Mucosa of rectum (tissue), 2 donors: ENCODE data around the gene COL26A1.
"Not testable (repeated sequence)": the region's sequence is repeated elsewhere in the genome, so short reads cannot be mapped to it uniquely, and the experiment has no call there.

Experiments used
- H3K27ac ChIP-seq, 2 donors: one replicate each; pipeline ENCODE4 v1.7.0; 2013; ENCODE audit warnings: inconsistent platforms in 2 of 2, low read depth in 2 of 2, low read length in 2 of 2
- H3K27me3 ChIP-seq, 2 donors: one replicate each; pipeline ENCODE4 v1.7.0; 2013; ENCODE audit warnings: low read length in 2 of 2; ENCODE audit not compliant: control insufficient read depth in 2 of 2, insufficient read depth in 2 of 2
- H3K36me3 ChIP-seq, 2 donors: one replicate each; pipeline ENCODE4 v1.7.0; 2013; ENCODE audit warnings: low read length in 2 of 2; ENCODE audit not compliant: control insufficient read depth in 2 of 2, insufficient read depth in 2 of 2
- H3K4me1 ChIP-seq, 2 donors: one replicate each; pipeline ENCODE4 v1.7.0; 2013; ENCODE audit warnings: low read length in 2 of 2, mild to moderate bottlenecking in 1 of 2; ENCODE audit not compliant: control insufficient read depth in 2 of 2, insufficient read depth in 2 of 2
- H3K4me3 ChIP-seq, 2 donors: one replicate each; pipeline ENCODE4 v1.7.0; 2013; ENCODE audit warnings: low read length in 2 of 2
- H3K9ac ChIP-seq, 2 donors: one replicate each; pipeline ENCODE4 v1.7.0; 2013; ENCODE audit warnings: low read length in 2 of 2, low read depth in 1 of 2, mild to moderate bottlenecking in 1 of 2
- H3K9me3 ChIP-seq, 2 donors: one replicate each; pipeline ENCODE4 v1.7.0; 2013; ENCODE audit warnings: low read length in 2 of 2; ENCODE audit not compliant: control insufficient read depth in 2 of 2
- donor health status: healthy.
- donor health status: Normal muscosa, but diverticular disease.

The COL26A1 gene

DNA sequence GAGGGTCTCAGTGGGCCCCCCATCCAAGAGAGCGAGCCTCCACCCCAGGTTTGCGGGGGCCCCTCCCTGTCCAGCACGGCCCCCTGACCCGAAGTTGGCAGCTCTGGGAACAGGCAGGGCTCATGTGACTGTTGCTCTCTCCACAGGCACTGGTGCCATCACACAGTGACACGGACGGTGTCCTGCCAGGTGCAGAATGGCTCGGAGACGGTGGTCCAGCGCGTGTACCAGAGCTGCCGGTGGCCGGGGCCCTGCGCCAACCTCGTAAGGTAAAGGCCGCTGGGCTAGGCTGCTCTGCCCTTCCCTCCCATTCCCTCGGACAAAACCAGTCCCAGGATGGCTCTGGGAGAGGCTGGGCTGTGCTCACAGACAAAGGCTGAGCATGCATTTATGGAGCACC lies 57.2 kb downstream of the COL26A1 start:
- H3K36me3 ChIP-seq: no peaks in the 10 kb centered on the region
- H3K9me3 ChIP-seq: no peaks in the 10 kb centered on the region
- H3K9ac ChIP-seq: no peak overlapping the region
- H3K4me3 ChIP-seq: no peak overlapping the region
- H3K4me1 ChIP-seq: no peaks in the 10 kb centered on the region
- H3K27me3 ChIP-seq: peaks cover 0 to 3% of the 10 kb centered on the region in 2 donors
- H3K27ac ChIP-seq: no peak overlapping the region

- Histone ChIP-seq H3K36me3 (no peaks in the 10 kb centered on the region), H3K4me1 (no peaks in the 10 kb centered on the region), H3K4me3 (no peak overlapping the region), H3K9ac (no peak overlapping the region), H3K27ac (no peak overlapping the region), H3K9me3 (no peaks in the 10 kb centered on the region), H3K27me3 (peaks cover 0 to 3% of the 10 kb centered on the region in 2 donors)
Measured at GRCh38 chr7:101420436-101420835, 57.8 kb downstream of the COL26A1 start.

- no peak overlapping the region for H3K4me3 ChIP-seq
- no peaks in the 10 kb centered on the region for H3K4me1 ChIP-seq
- no peaks in the 10 kb centered on the region for H3K36me3 ChIP-seq
- H3K27ac ChIP-seq: no peak overlapping the region
- H3K9ac ChIP-seq: no peak overlapping the region
- no peaks in the 10 kb centered on the region for H3K9me3 ChIP-seq
- peaks cover 0 to 3% of the 10 kb centered on the region in 2 donors for H3K27me3 ChIP-seq
Measured at GRCh38 chr7:101422356-101423195, 59.9 kb downstream of the COL26A1 start.

DNA sequence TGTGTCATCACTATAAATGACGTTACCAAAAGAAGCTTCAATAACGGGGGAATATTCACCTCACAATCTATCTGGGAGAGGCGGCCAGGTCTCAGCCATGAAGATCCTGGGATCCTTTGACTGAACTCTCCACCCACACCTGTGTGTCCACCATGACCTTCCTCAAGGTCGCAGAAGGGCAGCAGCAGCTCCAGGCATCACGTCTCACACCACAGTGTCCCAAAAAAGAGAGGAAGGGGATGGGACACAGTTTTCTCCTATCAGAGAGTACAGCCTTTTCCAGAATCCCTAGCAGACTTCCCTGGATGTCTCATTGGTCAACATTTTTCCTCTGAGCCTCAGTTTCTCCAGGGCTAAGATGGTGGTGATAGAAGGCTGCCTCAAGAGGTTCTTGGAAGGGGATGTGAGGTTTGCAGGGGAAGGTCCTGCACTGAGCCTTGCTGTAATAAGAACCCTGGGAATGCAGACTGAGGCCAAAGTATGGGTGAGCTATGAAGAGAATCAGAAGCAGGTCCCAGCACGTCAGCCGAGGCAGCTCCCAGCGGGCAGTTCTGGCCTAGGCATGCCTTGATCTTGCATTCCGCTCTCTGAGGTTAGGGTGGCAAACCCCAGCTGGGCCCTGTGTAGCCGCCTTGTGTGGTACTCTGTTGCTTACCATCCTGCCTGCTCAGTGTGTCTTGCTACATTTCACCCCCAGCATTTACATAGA lies 63.8 kb downstream of the COL26A1 start:
- no peak overlapping the region for H3K9ac ChIP-seq
- H3K4me3 ChIP-seq: no peak overlapping the region
- no peak overlapping the region for H3K27ac ChIP-seq
- H3K36me3 ChIP-seq: no peaks in the 10 kb centered on the region
- no peaks in the 10 kb centered on the region for H3K4me1 ChIP-seq
- no peaks in the 10 kb centered on the region for H3K27me3 ChIP-seq
- H3K9me3 ChIP-seq: no peaks in the 10 kb centered on the region

DNA sequence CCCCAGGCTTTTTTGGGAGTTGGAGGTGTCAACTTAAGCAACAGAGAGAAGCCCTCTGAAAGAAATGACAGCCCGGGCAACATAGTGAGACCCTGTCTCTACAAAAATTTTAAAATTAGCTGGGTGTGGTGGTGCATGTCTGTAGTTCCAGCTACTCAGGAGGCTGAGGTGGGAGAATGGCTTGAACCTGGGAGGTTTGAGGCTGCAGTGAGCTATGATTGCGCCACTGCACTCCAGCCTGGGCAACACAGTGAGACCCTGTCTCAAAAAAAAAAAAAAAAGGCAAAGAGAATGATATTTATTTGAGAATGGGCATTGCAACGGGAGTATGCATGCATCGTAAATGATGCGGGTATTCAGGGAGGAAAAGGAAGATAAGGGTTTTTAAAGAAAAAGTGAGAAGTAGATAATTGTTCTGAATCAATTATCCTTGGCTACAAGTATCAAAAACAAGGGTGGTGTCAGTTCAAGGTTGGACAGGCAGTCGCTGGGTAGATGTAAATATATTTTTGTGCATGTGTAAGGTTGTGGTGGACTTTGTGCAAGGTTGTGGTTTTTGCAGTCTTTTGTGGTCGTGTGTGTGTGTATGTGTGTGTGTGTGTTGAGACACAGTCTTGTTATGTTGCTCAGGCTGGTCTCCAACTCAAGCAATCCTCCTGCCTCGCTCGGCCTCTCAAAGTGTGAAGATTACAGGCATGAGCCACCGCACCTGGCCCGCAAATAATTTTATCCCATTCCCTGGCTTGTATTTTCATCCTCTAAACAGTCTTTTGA lies 65.6 kb downstream of the COL26A1 start:
- Histone ChIP-seq H3K4me1 (no peaks in the 10 kb centered on the region), H3K27ac (no peak overlapping the region), H3K9ac (no peak overlapping the region), H3K9me3 (no peaks in the 10 kb centered on the region), H3K27me3 (peaks cover 0 to 3% of the 10 kb centered on the region in 2 donors), H3K36me3 (no peaks in the 10 kb centered on the region), H3K4me3 (no peak overlapping the region)

GRCh38 chr7:101432316-101432715 lies 69.6 kb downstream of the COL26A1 start:
- Histone ChIP-seq H3K9me3 (no peaks in the 10 kb centered on the region), H3K36me3 (no peaks in the 10 kb centered on the region), H3K27ac (no peak overlapping the region), H3K9ac (no peak overlapping the region), H3K4me3 (no peak overlapping the region), H3K4me1 (no peaks in the 10 kb centered on the region), H3K27me3 (peaks cover 0 to 8% of the 10 kb centered on the region in 2 donors)

DNA sequence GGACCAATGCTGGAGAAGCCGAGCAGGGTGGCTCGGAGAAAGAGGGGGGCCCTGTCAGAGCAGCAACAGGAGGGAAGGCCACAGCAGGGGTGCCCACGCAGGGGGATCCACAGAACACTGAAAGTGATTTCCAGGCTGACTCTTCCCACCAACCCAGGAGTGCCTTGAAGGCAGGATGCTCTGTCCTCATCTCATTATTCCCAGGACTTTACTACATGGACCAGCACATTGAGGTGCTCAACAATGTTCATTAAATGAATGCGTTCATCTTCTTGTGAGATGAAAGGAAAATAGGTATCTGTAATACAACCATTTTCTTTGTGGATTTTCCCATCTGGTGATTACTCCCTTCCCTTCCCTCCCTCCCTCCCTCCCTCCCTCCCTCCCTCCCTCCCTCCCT lies 71.0 kb downstream of the COL26A1 start:
- no peak overlapping the region for H3K4me3 ChIP-seq
- H3K9ac ChIP-seq: no peak overlapping the region
- no peaks in the 10 kb centered on the region for H3K36me3 ChIP-seq
- H3K27me3 ChIP-seq: peaks cover 0 to 8% of the 10 kb centered on the region in 2 donors
- no peak overlapping the region for H3K27ac ChIP-seq
- H3K9me3 ChIP-seq: no peaks in the 10 kb centered on the region
- no peaks in the 10 kb centered on the region for H3K4me1 ChIP-seq

DNA sequence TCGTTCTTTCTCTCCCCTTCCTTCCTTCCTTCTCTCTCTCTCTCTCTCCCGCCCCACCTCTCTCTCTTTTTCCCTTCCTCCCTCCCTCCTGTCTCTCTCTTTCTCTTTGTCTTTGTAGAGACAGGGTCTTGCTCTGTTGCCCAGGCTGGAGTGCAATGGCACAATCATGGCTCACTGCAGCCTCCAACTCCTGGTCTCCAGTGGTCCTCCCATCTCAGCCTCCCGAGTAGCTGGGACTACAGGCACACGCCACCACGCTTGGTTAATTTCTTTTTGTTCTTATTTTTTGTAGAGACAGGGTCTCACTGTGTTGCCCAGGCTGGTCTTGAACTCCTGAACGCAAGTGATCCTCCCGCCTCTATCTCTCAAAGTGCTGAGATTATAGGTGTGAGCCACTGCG lies 71.5 kb downstream of the COL26A1 start:
- not testable (repeated sequence) for H3K36me3 ChIP-seq, H3K9me3 ChIP-seq, H3K27ac ChIP-seq, H3K9ac ChIP-seq, H3K27me3 ChIP-seq, H3K4me3 ChIP-seq, H3K4me1 ChIP-seq

DNA sequence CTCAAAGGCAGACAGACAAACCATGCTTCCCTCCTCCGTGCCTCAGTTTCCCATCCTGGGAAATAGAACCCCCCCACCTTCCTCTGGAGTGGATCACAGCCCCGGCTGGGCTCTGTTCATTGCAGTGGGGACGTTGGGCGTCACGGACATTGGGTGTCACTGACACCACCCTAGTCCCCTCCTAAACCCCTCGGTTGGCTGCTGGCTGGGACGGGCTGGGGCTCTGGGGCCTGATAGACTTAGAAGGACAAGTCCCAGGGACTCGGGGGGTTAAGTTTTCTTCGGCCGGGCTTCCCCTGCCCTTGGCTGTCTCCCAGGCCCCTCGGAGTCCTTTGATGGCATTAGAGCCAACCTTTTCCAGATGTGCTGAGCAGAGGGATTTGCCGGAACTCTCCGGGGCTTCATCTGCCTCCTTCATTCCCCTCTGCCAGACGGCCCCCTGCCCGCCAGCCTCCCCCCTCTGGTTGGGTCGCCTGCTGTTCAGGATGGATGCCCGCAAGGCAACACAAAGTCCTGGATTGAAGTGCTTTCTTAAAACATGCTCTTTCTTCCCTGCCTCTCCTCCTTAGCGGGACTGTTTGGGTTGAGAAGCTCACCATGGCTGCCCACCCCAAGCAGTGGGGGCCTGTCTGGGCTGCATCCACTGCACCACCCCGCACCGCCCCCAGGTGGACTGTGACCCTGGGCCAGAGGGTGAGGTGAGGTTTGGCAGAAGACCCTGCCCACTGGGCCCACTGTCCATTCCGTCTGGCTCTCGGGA lies 73.0 kb downstream of the COL26A1 start:
- Histone ChIP-seq H3K27me3 (peaks cover 0 to 8% of the 10 kb centered on the region in 2 donors), H3K27ac (no peak overlapping the region), H3K4me3 (no peak overlapping the region), H3K36me3 (no peaks in the 10 kb centered on the region), H3K4me1 (no peaks in the 10 kb centered on the region), H3K9ac (no peak overlapping the region), H3K9me3 (no peaks in the 10 kb centered on the region)
